SU-DHL-6 (cell line): Measurements from ENCODE around the gene AADAT.

Experiments used
- H2AFZ ChIP-seq: fragments of 200-600 bp; sonication (generic); 2 replicates; pipeline ENCODE4 v1.6.1; 2014; ENCODE audit warnings: low read depth, mild to moderate bottlenecking, moderate library complexity, mixed read lengths, antibody characterized with exemption, low read length; ENCODE audit not compliant: severe bottlenecking
- H3F3A ChIP-seq: fragments of 200-600 bp; shearing (Covaris generic); 2 replicates; pipeline ENCODE4 v1.6.0; 2016; ENCODE audit warnings: antibody characterized with exemption, mild to moderate bottlenecking; ENCODE audit not compliant: insufficient read depth
- H3K27ac ChIP-seq: fragments of 200-600 bp; sonication (generic); 2 replicates; pipeline ENCODE4 v1.5.1; 2016; ENCODE audit warnings: low read depth, mild to moderate bottlenecking, low read length, moderate library complexity, mixed read lengths
- H3K27me3 ChIP-seq: fragments of 200-600 bp; sonication (generic), shearing (Covaris generic); 2 replicates; pipeline ENCODE4 v1.6.0; 2014; ENCODE audit warnings: mild to moderate bottlenecking, low read length
- H3K36me3 ChIP-seq: fragments of 200-600 bp; sonication (generic); 2 replicates; pipeline ENCODE4 v1.6.1; 2014; ENCODE audit warnings: mild to moderate bottlenecking, low read length, mixed read lengths
- H3K4me2 ChIP-seq: fragments of 300-600, 200-600 bp; shearing (Covaris generic), sonication (generic); 2 replicates; pipeline ENCODE4 v1.6.0; 2014; ENCODE audit warnings: low read length, low read depth, mild to moderate bottlenecking; ENCODE audit not compliant: poor library complexity, severe bottlenecking
- H3K4me3 ChIP-seq: fragments of 200-600 bp; sonication (generic); 2 replicates; pipeline ENCODE4 v1.5.1; 2014; ENCODE audit warnings: antibody characterized with exemption, low read length, mild to moderate bottlenecking, mixed read lengths; ENCODE audit not compliant: insufficient read depth, poor library complexity, severe bottlenecking
- H3K79me2 ChIP-seq: fragments of 200-600 bp; sonication (generic); 2 replicates; pipeline ENCODE4 v1.6.1; 2014; ENCODE audit warnings: mild to moderate bottlenecking, low read length, moderate library complexity; ENCODE audit not compliant: insufficient read depth
- H3K9ac ChIP-seq: fragments of 200-600 bp; sonication (generic); 2 replicates; pipeline ENCODE4 v1.7.0; 2014; ENCODE audit warnings: mild to moderate bottlenecking, low read length
- H3K9me2 ChIP-seq: fragments of 200-600 bp; sonication (generic); replicated peaks from 2 replicates; pipeline ENCODE4 v1.6.1; 2014; ENCODE audit warnings: low read length; ENCODE audit not compliant: insufficient read depth
- H3K9me3 ChIP-seq: fragments of 200-600 bp; sonication (generic); 2 replicates; pipeline ENCODE4 v1.6.1; 2014; ENCODE audit warnings: low read length, mixed read lengths; ENCODE audit not compliant: insufficient read depth
- H4K20me1 ChIP-seq: fragments of 200-600 bp; sonication (generic); 2 replicates; pipeline ENCODE4 v1.6.1; 2014; ENCODE audit warnings: low read depth, mild to moderate bottlenecking, antibody characterized with exemption, low read length, moderate library complexity, mixed read lengths
- CTCF ChIP-seq: fragments of 200-600 bp; sonication (generic); IDR thresholded peaks from one replicate; pipeline ENCODE4 v1.5.1; 2017; ENCODE audit warnings: antibody characterized with exemption, mild to moderate bottlenecking, low read length, moderate library complexity; ENCODE audit not compliant: insufficient read depth, poor library complexity, severe bottlenecking
- EZH2phosphoT487 ChIP-seq: fragments of 200-600 bp; sonication (generic), shearing (Covaris generic); conservative IDR thresholded peaks from 2 replicates; pipeline ENCODE4 v1.6.1; 2018; ENCODE audit warnings: mild to moderate bottlenecking, antibody characterized with exemption, low read length, moderate library complexity, mixed read lengths

Gene AADAT

DNA sequence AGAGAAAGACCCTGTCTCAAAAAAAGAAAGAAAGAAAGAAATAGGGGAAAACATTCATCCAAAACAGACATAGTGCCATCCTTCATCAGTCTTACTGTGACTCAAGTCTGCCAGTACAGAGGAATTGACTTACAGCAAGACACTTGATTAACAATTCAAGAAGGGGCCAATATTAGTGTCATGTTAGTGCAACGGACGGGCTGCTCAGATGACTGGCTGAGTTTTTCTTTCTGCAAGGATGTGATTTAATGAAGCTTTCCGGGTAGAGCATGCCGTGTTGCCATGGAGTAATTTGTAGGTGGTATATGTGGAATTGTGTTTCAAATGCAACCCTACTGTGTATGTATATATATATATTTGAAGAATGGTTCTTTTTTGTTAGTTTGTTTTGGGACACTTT, 51.0 kb downstream of the AADAT start:
- H3K27ac ChIP-seq = no peak overlapping the region
- H3K4me3 ChIP-seq = no peak overlapping the region
- H2AFZ ChIP-seq = no peak overlapping the region
- no peaks in the 10 kb centered on the region for H3K27me3 ChIP-seq
- no peaks in the 10 kb centered on the region for H3K36me3 ChIP-seq
- no peaks in the 10 kb centered on the region for H3K79me2 ChIP-seq
- H4K20me1 ChIP-seq = no peaks in the 10 kb centered on the region
- no peak overlapping the region for H3K9ac ChIP-seq
- TF ChIP-seq EZH2phosphoT487 (no peak), CTCF (no peak)
- no peak overlapping the region for H3K4me2 ChIP-seq
- H3K9me2 ChIP-seq = no peaks in the 10 kb centered on the region
- no peaks in the 10 kb centered on the region for H3F3A ChIP-seq
- H3K9me3 ChIP-seq = no peaks in the 10 kb centered on the region

- Histone ChIP-seq H3K9me2 (no peaks in the 10 kb centered on the region), H3K9ac (no peak overlapping the region), H2AFZ (no peak overlapping the region), H4K20me1 (no peaks in the 10 kb centered on the region), H3K36me3 (no peaks in the 10 kb centered on the region), H3K4me2 (no peak overlapping the region), H3K9me3 (no peaks in the 10 kb centered on the region), H3K27ac (no peak overlapping the region), H3K79me2 (no peaks in the 10 kb centered on the region), H3F3A (no peaks in the 10 kb centered on the region), H3K27me3 (no peaks in the 10 kb centered on the region), H3K4me3 (no peak overlapping the region)
- no peak for TF ChIP-seq CTCF
- no peak for TF ChIP-seq EZH2phosphoT487
Measured at GRCh38 chr4:170038232-170038631, 51.5 kb downstream of the AADAT start.

- no peaks in the 10 kb centered on the region for H3K27me3 ChIP-seq
- no peaks in the 10 kb centered on the region for H3F3A ChIP-seq
- no peaks in the 10 kb centered on the region for H4K20me1 ChIP-seq
- H3K36me3 ChIP-seq = no peaks in the 10 kb centered on the region
- no peaks in the 10 kb centered on the region for H3K79me2 ChIP-seq
- no peak overlapping the region for H3K4me2 ChIP-seq
- no peaks in the 10 kb centered on the region for H3K9me3 ChIP-seq
- no peak overlapping the region for H2AFZ ChIP-seq
- H3K27ac ChIP-seq = no peak overlapping the region
- H3K9ac ChIP-seq = no peak overlapping the region
- no peaks in the 10 kb centered on the region for H3K9me2 ChIP-seq
- TF ChIP-seq EZH2phosphoT487 (no peak), CTCF (no peak)
- no peak overlapping the region for H3K4me3 ChIP-seq
Measured at GRCh38 chr4:170037481-170037880, 52.3 kb downstream of the AADAT start.

DNA sequence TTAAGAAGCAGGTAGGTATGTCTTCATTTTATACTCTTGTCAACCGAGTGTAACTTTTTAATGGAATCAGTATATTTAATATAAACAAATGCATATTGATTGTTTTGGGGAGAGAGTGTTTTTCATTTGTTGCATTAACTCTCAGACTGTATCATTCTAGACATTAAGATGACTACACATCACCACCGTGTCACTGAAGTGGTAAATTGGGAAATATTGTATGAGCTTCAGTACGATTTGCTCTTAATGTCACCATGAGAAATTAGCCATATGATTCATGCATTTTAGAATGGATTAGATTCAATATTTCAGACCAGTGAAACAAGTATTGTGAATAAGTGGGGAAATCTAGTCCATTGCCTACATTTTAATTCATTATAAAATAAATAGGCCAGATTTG, 53.9 kb downstream of the AADAT start:
- Histone ChIP-seq H3K79me2 (no peaks in the 10 kb centered on the region), H3K4me3 (no peak overlapping the region), H3K9me3 (no peaks in the 10 kb centered on the region), H3K27ac (no peak overlapping the region), H3K9me2 (no peaks in the 10 kb centered on the region), H3K9ac (no peak overlapping the region), H3K36me3 (no peaks in the 10 kb centered on the region), H3K27me3 (no peaks in the 10 kb centered on the region), H3K4me2 (no peak overlapping the region), H4K20me1 (no peaks in the 10 kb centered on the region), H3F3A (no peaks in the 10 kb centered on the region), H2AFZ (no peak overlapping the region)
- no peak for TF ChIP-seq EZH2phosphoT487
- TF ChIP-seq CTCF = no peak
